H9 (cell line): Measurements from ENCODE around the gene CDC16. TPM values are rescaled to one million over a fixed set of nuclear protein-coding genes. Genes with fewer than 3 reads are reported as not detected.
A peak's percentile ranks its signal among the peaks of the same experiment; 100 is the strongest.

Source experiments
- DNase-seq: peaks from one replicate; pipeline ENCODE4 v3.0.0-alpha.2; 2017
- H2AFZ ChIP-seq: one replicate; pipeline ENCODE4 v1.6.1; 2013; ENCODE audit warnings: mild to moderate bottlenecking, low read length, control low read depth, moderate library complexity
- H2AK5ac ChIP-seq: 2 replicates; pipeline ENCODE4 v1.6.1; 2013; ENCODE audit warnings: low read length, control low read depth, mixed read lengths; ENCODE audit not compliant: insufficient read length
- H2BK120ac ChIP-seq: one replicate; pipeline ENCODE4 v1.6.1; 2013; ENCODE audit warnings: low read depth, mild to moderate bottlenecking, low read length, control low read depth, inconsistent platforms; ENCODE audit not compliant: poor library complexity, severe bottlenecking
- H2BK12ac ChIP-seq: 2 replicates; pipeline ENCODE4 v1.6.1; 2013; ENCODE audit warnings: low read length, control low read depth, mixed read lengths, low read depth; ENCODE audit not compliant: insufficient read length
- H2BK15ac ChIP-seq: 2 replicates; pipeline ENCODE4 v1.6.1; 2013; ENCODE audit warnings: low read depth, low read length, control low read depth
- H2BK20ac ChIP-seq: one replicate; pipeline ENCODE4 v1.6.1; 2013; ENCODE audit warnings: low read depth, mild to moderate bottlenecking, low read length, control low read depth, inconsistent platforms; ENCODE audit not compliant: poor library complexity, severe bottlenecking
- H2BK5ac ChIP-seq: 2 replicates; pipeline ENCODE4 v1.6.1; 2013; ENCODE audit warnings: low read length, control low read depth, mixed read lengths; ENCODE audit not compliant: insufficient read length
- H3K14ac ChIP-seq: 2 replicates; pipeline ENCODE4 v1.6.1; 2013; ENCODE audit warnings: low read length, control low read depth; ENCODE audit not compliant: insufficient read depth
- H3K18ac ChIP-seq: 2 replicates; pipeline ENCODE4 v1.6.1; 2013; ENCODE audit warnings: low read depth, mild to moderate bottlenecking, mixed read lengths, low read length, control low read depth; ENCODE audit not compliant: insufficient read length
- H3K23ac ChIP-seq: 2 replicates; pipeline ENCODE4 v1.6.1; 2013; ENCODE audit warnings: low read length, control low read depth, mixed read lengths, low read depth; ENCODE audit not compliant: insufficient read length
- H3K23me2 ChIP-seq: 2 replicates; pipeline ENCODE4 v1.6.1; 2013; ENCODE audit warnings: low read depth, mild to moderate bottlenecking, mixed read lengths, low read length, control low read depth; ENCODE audit not compliant: insufficient read length, poor library complexity, severe bottlenecking
- H3K27ac ChIP-seq: 2 replicates; pipeline ENCODE4 v1.5.1; 2013; ENCODE audit warnings: low read length, control low read depth, mixed read lengths, low read depth; ENCODE audit not compliant: insufficient read length
- H3K27me3 ChIP-seq: 2 replicates; pipeline ENCODE4 v1.6.1; 2013; ENCODE audit warnings: low read length, control low read depth, inconsistent platforms; ENCODE audit not compliant: insufficient read depth
- H3K4ac ChIP-seq: 2 replicates; pipeline ENCODE4 v1.6.1; 2013; ENCODE audit warnings: low read depth, mild to moderate bottlenecking, control low read depth, inconsistent platforms, low read length, moderate library complexity
- H3K4me1 ChIP-seq: 2 replicates; pipeline ENCODE4 v1.6.1; 2013; ENCODE audit warnings: low read length, control low read depth, inconsistent platforms; ENCODE audit not compliant: insufficient read depth
- H3K4me2 ChIP-seq: 2 replicates; pipeline ENCODE4 v1.6.1; 2013; ENCODE audit warnings: low read length, control low read depth, mixed read lengths; ENCODE audit not compliant: insufficient read length, insufficient read depth
- H3K56ac ChIP-seq: 2 replicates; pipeline ENCODE4 v1.6.1; 2013; ENCODE audit warnings: low read depth, mild to moderate bottlenecking, mixed read lengths, low read length, control low read depth; ENCODE audit not compliant: insufficient read length
- H3K79me1 ChIP-seq: 2 replicates; pipeline ENCODE4 v1.6.1; 2013; ENCODE audit warnings: low read depth, mild to moderate bottlenecking, moderate library complexity, low read length, control low read depth, inconsistent platforms; ENCODE audit not compliant: insufficient read depth, poor library complexity, severe bottlenecking
- H3K79me2 ChIP-seq: 2 replicates; pipeline ENCODE4 v1.6.1; 2013; ENCODE audit warnings: low read length, control low read depth, inconsistent platforms; ENCODE audit not compliant: insufficient read depth
- H3K9ac ChIP-seq: 2 replicates; pipeline ENCODE4 v1.6.1; 2013; ENCODE audit warnings: low read length, control low read depth, mixed read lengths; ENCODE audit not compliant: insufficient read length; ENCODE audit errors: extremely low read depth
- H3K9me3 ChIP-seq: one replicate; pipeline ENCODE4 v1.6.1; 2013; ENCODE audit warnings: low read depth, low read length, inconsistent platforms; ENCODE audit not compliant: control insufficient read depth
- H3T11ph ChIP-seq: one replicate; pipeline ENCODE4 v1.6.1; 2013; ENCODE audit warnings: mild to moderate bottlenecking, low read length, control low read depth, inconsistent platforms
- H4K20me1 ChIP-seq: one replicate; pipeline ENCODE4 v1.6.1; 2013; ENCODE audit not compliant: control insufficient read depth, insufficient read length, insufficient read depth
- H4K5ac ChIP-seq: 2 replicates; pipeline ENCODE4 v1.6.1; 2013; ENCODE audit warnings: low read depth, mild to moderate bottlenecking, mixed read lengths, low read length, control low read depth; ENCODE audit not compliant: insufficient read length
- H4K8ac ChIP-seq: replicated peaks from 2 replicates; pipeline ENCODE4 v1.6.1; 2013; ENCODE audit warnings: low read length, control low read depth, mixed read lengths, low read depth; ENCODE audit not compliant: insufficient read length
- H4K91ac ChIP-seq: 2 replicates; pipeline ENCODE4 v1.6.1; 2013; ENCODE audit warnings: low read depth, mild to moderate bottlenecking, moderate library complexity, mixed read lengths, low read length, control low read depth; ENCODE audit not compliant: insufficient read length
- H3K27ac Mint-ChIP-seq, 3 experiments: 2 replicates in 2 of 3; 3 replicates in 1 of 3; pipeline ENCODE4 v1.8.0; 2020 to 2021; ENCODE audit warnings: mixed read lengths in 3 of 3, mild to moderate bottlenecking in 1 of 3, moderate library complexity in 1 of 3
- H3K27me3 Mint-ChIP-seq: 2 replicates; pipeline ENCODE4 v1.8.0; 2021; ENCODE audit warnings: low read depth, mild to moderate bottlenecking, moderate library complexity, mixed read lengths
- H3K36me3 Mint-ChIP-seq, 3 experiments: 2 replicates in 2 of 3; 3 replicates in 1 of 3; pipeline ENCODE4 v1.8.0; 2020 to 2021; ENCODE audit warnings: low read depth in 3 of 3, mixed read lengths in 3 of 3; ENCODE audit not compliant: insufficient read depth in 1 of 3
- H3K4me1 Mint-ChIP-seq, 2 experiments: 2 replicates each; pipeline ENCODE4 v1.8.0; 2020; ENCODE audit warnings: mixed read lengths in 2 of 2
- H3K4me3 Mint-ChIP-seq, 2 experiments: 2 replicates in 1 of 2; 3 replicates in 1 of 2; pipeline ENCODE4 v1.8.0; 2020 to 2021; ENCODE audit warnings: mild to moderate bottlenecking in 2 of 2, mixed read lengths in 2 of 2, moderate library complexity in 1 of 2
- H3K9me3 Mint-ChIP-seq, 2 experiments: 2 replicates in 1 of 2; 3 replicates in 1 of 2; pipeline ENCODE4 v1.8.0; 2020; ENCODE audit warnings: mild to moderate bottlenecking in 2 of 2, mixed read lengths in 2 of 2, moderate library complexity in 1 of 2
- WGBS: extraction: QIAGEN DNeasy Blood & Tissue Kit; methylation state at CpG from one replicate; pipeline ENCODE4 v1.1.7; 2013; ENCODE audit warnings: missing lambda C conversion rate, low lambda C conversion rate, mixed read lengths; ENCODE audit not compliant: insufficient read length; ENCODE audit errors: extremely low coverage; 5-methylcytosine and 5-hydroxymethylcytosine counted together
- total RNA-seq: library from RNA; stranded (reverse); gene quantifications from 2 replicates; pipeline ENCODE4 v1.2.1, GENCODE V29; 2021
- TF ChIP-seq, protein P1 (sequence below): fragments of 200-600 bp; sonication (generic); conservative IDR thresholded peaks from 3 replicates; pipeline ENCODE4 v1.8.0; 2021; ENCODE audit warnings: antibody characterized with exemption, mild to moderate bottlenecking

The CDC16 gene
- total RNA-seq, 1 experiment from 2014 or later = 91.9 TPM

DNA sequence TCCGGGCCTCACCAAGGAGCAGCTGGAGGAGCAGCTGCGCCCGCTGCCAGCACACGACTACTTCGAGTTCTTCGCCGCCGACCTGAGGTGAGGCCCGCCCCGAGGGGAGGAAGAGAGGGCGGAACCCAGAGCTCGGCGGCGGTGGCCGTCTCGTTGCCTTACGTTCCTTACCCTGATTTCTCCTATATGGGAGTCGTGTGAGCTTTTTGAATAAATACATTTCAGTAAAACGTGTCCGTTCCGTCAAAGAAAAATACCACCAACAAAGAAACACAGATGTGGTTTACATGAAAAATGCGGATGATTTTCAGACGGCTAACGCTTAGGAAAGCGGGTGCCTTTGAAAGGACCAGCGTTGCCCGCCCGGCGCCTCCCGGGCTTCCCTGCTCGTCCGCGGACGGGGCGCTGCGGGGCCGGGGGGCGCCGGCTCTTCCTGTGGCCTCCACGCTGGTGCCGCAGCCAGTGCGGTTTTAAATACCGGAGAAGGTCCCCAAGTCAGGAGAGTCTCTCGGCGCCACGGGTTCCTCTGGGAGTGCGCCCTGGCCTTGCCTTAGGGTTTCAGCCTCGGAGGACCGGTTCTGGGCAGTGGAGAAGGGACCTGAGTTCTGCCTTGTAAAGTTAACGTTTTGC, 47.5 kb downstream of the CDC16 start:
- Histone ChIP-seq H3T11ph (no peak overlapping the region), H2BK15ac (no peak overlapping the region), H3K4me1 (peaks cover 3% of the 10 kb centered on the region), H3K23ac (no peak overlapping the region), H3K56ac (no peak overlapping the region), H3K9me3 (no peaks in the 10 kb centered on the region), H4K8ac (no peak overlapping the region), H3K27me3 (no peaks in the 10 kb centered on the region), H3K14ac (peak overlapping the region; percentile 3; the same call in 1 of the 2 replicates), H4K20me1 (no peaks in the 10 kb centered on the region), H3K79me1 (no peaks in the 10 kb centered on the region), H2BK20ac (no peak overlapping the region), H4K5ac (no peak overlapping the region), H3K18ac (peak overlapping the region; percentile 5), H2BK5ac (no peak overlapping the region), H3K79me2 (peaks cover 4% of the 10 kb centered on the region; the same call in 1 of the 2 replicates), H2AFZ (no peak overlapping the region), H3K23me2 (no peaks in the 10 kb centered on the region), H2AK5ac (no peak overlapping the region), H3K4ac (no peak overlapping the region), H3K9ac (peak overlapping the region; percentile 71), H3K4me2 (peak overlapping the region; percentile 83), H3K27ac (peak overlapping the region; percentile 8), H2BK120ac (no peak overlapping the region), H4K91ac (no peak overlapping the region), H2BK12ac (no peak overlapping the region)
- peak; percentile 40 for DNase-seq
- peaks cover 22 to 54% (median 38%) of the 10 kb centered on the region in 3 experiments for H3K36me3 Mint-ChIP-seq
- H3K4me1 Mint-ChIP-seq = peaks cover 13 to 18% of the 10 kb centered on the region in 2 experiments
- no CpG with 5 or more reads among the region's 50 CpGs for whole genome bisulfite sequencing
- H3K27me3 Mint-ChIP-seq = no peaks in the 10 kb centered on the region; the same call in 1 of the 2 replicates
- peak overlapping the region; percentile 94 to 97 (median 96) for H3K27ac Mint-ChIP-seq
- peak overlapping the region; percentile 86 to 91 for H3K4me3 Mint-ChIP-seq
- TF ChIP-seq, protein P1, sequence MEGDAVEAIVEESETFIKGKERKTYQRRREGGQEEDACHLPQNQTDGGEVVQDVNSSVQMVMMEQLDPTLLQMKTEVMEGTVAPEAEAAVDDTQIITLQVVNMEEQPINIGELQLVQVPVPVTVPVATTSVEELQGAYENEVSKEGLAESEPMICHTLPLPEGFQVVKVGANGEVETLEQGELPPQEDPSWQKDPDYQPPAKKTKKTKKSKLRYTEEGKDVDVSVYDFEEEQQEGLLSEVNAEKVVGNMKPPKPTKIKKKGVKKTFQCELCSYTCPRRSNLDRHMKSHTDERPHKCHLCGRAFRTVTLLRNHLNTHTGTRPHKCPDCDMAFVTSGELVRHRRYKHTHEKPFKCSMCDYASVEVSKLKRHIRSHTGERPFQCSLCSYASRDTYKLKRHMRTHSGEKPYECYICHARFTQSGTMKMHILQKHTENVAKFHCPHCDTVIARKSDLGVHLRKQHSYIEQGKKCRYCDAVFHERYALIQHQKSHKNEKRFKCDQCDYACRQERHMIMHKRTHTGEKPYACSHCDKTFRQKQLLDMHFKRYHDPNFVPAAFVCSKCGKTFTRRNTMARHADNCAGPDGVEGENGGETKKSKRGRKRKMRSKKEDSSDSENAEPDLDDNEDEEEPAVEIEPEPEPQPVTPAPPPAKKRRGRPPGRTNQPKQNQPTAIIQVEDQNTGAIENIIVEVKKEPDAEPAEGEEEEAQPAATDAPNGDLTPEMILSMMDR = no peak
- H3K9me3 Mint-ChIP-seq = no peaks in the 10 kb centered on the region
